RWPE2 (cell line): Measurements from ENCODE around the gene INTS1.
"Not testable (repeated sequence)": the region's sequence is repeated elsewhere in the genome, so short reads cannot be mapped to it uniquely, and the experiment has no call there.

ENCODE experiments used
- ATAC-seq: fragments of 200-7000 bp; cut with Tn5 transposase; 3 replicates; pipeline ENCODE4 v1.9.1; 2021; ENCODE audit warnings: low read depth
- DNase-seq: peaks from one replicate; pipeline ENCODE4 v3.0.0-alpha.2; 2020; ENCODE audit warnings: low spot score
- H3K27ac ChIP-seq: fragments of 450-650 bp; 2 replicates; pipeline ENCODE4 v1.5.1; 2017; ENCODE audit warnings: mild to moderate bottlenecking; ENCODE audit not compliant: poor library complexity, severe bottlenecking
- H3K27me3 ChIP-seq: fragments of 250-450 bp; sonication (Bioruptor Pico); 2 replicates; pipeline ENCODE4 v1.5.1; 2021; ENCODE audit warnings: mild to moderate bottlenecking, moderate library complexity; ENCODE audit not compliant: insufficient read depth, poor library complexity, severe bottlenecking
- H3K36me3 ChIP-seq: fragments of 250-450 bp; sonication (Bioruptor Pico); 2 replicates; pipeline ENCODE4 v1.5.1; 2020; ENCODE audit warnings: low read depth, mild to moderate bottlenecking, moderate library complexity
- H3K4me1 ChIP-seq: fragments of 250-450 bp; sonication (Bioruptor Pico); 2 replicates; pipeline ENCODE4 v1.5.1; 2021; ENCODE audit warnings: mild to moderate bottlenecking, moderate library complexity; ENCODE audit not compliant: insufficient read depth, poor library complexity, severe bottlenecking
- H3K4me3 ChIP-seq: fragments of 250-450 bp; sonication (Bioruptor Pico); 2 replicates; pipeline ENCODE4 v1.5.1; 2021; ENCODE audit warnings: mild to moderate bottlenecking, moderate library complexity; ENCODE audit not compliant: severe bottlenecking
- H3K9me3 ChIP-seq: fragments of 250-450 bp; sonication (Bioruptor Pico); 2 replicates; pipeline ENCODE4 v1.5.1; 2021; ENCODE audit warnings: mild to moderate bottlenecking, moderate library complexity; ENCODE audit not compliant: severe bottlenecking
- TF ChIP-seq, protein P1 (sequence below): fragments of 450-650 bp; IDR thresholded peaks from one replicate; pipeline ENCODE4 v1.5.1; 2017; ENCODE audit warnings: mild to moderate bottlenecking, moderate library complexity; ENCODE audit not compliant: poor library complexity, severe bottlenecking

INTS1 gene

DNA sequence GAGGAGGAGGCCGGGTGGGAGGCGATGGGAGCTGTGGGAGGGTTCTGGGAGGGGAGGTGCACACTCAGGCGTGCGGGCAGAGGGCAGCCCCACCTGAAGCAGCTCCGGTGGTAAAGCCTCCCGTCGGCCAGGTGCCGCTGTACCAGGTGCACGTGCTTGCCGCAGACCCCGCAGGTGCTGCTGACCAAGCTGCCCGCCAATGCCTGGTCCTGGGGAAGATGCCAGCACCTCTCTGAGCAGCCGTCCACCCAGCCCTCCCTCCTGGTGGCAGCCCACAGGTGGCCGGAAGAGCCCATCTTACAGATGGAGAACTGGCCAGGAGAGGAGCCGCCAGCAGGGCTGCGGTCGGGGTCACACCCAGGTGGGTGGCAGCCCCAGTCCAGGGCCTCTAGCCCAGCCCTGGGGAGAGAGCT, 57.6 kb downstream of the INTS1 start:
- DNase-seq (no peak), ATAC-seq (peak; percentile 12; the same call in 2 of the 3 replicates)
- TF ChIP-seq, protein P1, sequence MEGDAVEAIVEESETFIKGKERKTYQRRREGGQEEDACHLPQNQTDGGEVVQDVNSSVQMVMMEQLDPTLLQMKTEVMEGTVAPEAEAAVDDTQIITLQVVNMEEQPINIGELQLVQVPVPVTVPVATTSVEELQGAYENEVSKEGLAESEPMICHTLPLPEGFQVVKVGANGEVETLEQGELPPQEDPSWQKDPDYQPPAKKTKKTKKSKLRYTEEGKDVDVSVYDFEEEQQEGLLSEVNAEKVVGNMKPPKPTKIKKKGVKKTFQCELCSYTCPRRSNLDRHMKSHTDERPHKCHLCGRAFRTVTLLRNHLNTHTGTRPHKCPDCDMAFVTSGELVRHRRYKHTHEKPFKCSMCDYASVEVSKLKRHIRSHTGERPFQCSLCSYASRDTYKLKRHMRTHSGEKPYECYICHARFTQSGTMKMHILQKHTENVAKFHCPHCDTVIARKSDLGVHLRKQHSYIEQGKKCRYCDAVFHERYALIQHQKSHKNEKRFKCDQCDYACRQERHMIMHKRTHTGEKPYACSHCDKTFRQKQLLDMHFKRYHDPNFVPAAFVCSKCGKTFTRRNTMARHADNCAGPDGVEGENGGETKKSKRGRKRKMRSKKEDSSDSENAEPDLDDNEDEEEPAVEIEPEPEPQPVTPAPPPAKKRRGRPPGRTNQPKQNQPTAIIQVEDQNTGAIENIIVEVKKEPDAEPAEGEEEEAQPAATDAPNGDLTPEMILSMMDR, result no peak
- Histone ChIP-seq H3K4me3 (no peak overlapping the region), H3K36me3 (peaks cover 8% of the 10 kb centered on the region; the same call in 1 of the 2 replicates), H3K27me3 (no peaks in the 10 kb centered on the region), H3K4me1 (no peaks in the 10 kb centered on the region), H3K27ac (no peak overlapping the region), H3K9me3 (no peaks in the 10 kb centered on the region)

DNA sequence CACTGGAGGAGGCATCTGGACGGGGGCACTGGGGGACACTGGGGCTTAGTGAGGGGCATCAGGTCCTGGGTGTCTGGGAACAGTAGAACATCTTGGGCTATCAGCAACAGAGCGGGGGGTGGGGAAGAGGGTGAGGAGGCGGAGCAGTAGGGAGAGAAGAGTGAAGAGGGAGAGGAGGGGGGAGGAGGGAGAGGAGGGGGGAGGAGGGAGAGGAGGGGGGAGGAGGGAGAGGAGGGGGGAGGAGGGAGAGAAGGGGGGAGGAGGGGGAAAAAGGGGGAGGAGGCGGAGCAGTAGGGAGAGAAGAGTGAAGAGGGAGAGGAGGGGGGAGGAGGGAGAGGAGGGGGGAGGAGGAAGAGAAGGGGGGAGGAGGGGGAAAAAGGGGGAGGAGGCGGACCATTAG, 58.2 kb downstream of the INTS1 start:
- not testable (repeated sequence) for H3K36me3 ChIP-seq, DNase-seq, H3K4me1 ChIP-seq, H3K9me3 ChIP-seq, H3K27me3 ChIP-seq, H3K4me3 ChIP-seq, H3K27ac ChIP-seq, ATAC-seq

DNA sequence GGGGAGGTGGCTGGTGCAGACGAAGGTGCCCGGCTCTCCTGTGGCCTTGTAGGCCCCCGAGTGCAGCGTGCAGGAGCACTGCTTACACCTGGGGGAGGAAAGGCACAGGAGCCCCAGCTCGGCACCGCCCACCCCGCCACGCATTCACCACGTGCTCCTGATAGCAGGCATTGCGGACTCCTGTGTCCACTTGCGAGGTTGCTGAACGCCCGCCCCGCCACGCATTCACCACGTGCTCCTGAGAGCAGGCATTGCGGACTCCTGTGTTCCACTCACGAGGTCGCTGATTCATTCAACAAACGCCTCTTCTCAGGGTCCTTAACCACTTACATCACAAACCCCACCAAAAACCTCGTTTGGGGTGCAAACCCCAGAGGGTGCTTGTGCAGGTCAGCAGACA, 58.8 kb downstream of the INTS1 start:
- ATAC-seq, result no peak
- H3K27ac ChIP-seq, result no peak overlapping the region

GRCh38 chr7:1444925-1445322, 59.3 kb downstream of the INTS1 start:
- DNase-seq (no peak), ATAC-seq (no peak)
- TF ChIP-seq, protein P1, result no peak
- no peak overlapping the region for H3K4me3 ChIP-seq
- H3K9me3 ChIP-seq, result no peaks in the 10 kb centered on the region
- no peaks in the 10 kb centered on the region for H3K27me3 ChIP-seq
- H3K4me1 ChIP-seq, result no peaks in the 10 kb centered on the region
- H3K27ac ChIP-seq, result no peak overlapping the region
- H3K36me3 ChIP-seq, result peaks cover 7% of the 10 kb centered on the region; the same call in 1 of the 2 replicates

More for the DNA sequence above, 58.8 kb downstream of the INTS1 start:
- H3K36me3 ChIP-seq, result 0 out of 2 replicates have a peak, but pooled peaks cover 4% of the 10 kb centered on the region
- H3K4me3 ChIP-seq, result no peak overlapping the region
- TF ChIP-seq, protein P1, result no peak
- no peaks in the 10 kb centered on the region for H3K4me1 ChIP-seq
- no peak for DNase-seq
- H3K9me3 ChIP-seq, result no peaks in the 10 kb centered on the region
- no peaks in the 10 kb centered on the region for H3K27me3 ChIP-seq

GRCh38 chr7:1444214-1444924, 59.8 kb downstream of the INTS1 start:
- DNase-seq (no peak), ATAC-seq (no peak)
- Histone ChIP-seq H3K27ac (no peak overlapping the region), H3K36me3 (peaks cover 8% of the 10 kb centered on the region; the same call in 1 of the 2 replicates), H3K4me3 (no peak overlapping the region), H3K4me1 (no peaks in the 10 kb centered on the region), H3K27me3 (no peaks in the 10 kb centered on the region), H3K9me3 (no peaks in the 10 kb centered on the region)
- TF ChIP-seq, protein P1, result no peak

DNA sequence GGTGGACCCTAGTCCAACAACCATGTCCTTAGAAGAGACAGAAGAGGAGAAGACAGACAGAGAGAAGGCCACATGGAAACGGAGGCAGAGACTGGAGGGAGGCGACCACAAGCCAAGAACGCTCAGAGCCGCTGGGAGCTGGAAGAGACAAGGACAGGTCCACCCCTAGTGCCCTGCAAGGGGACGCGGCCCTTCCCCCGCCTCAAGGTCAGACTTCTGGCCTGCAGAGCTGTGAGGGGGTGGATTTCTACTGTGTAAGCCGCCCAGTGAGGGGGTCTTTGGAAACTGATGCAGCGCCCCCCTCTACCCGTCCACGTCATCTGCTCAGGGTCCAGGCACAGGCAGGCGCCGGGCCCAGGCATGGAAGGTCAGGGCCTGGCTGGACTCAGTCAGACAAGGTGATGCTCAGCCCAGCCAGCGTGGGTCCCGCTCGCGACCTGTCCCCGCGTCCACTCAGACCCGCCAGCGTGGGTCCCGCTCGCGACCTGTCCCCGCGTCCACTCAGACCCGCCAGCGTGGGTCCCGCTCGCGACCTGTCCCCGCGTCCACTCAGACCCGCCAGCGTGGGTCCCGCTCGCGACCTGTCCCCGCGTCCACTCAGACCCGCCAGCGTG, 60.5 kb downstream of the INTS1 start:
- not testable (repeated sequence) for H3K27me3 ChIP-seq, H3K9me3 ChIP-seq, H3K4me3 ChIP-seq, DNase-seq, H3K27ac ChIP-seq, H3K4me1 ChIP-seq, H3K36me3 ChIP-seq, ATAC-seq
